Neuronal stem cell (in vitro differentiated cells): ENCODE data around the gene RILPL1.
"Not testable (repeated sequence)": the region's sequence is repeated elsewhere in the genome, so short reads cannot be mapped to it uniquely, and the experiment has no call there.

ENCODE experiments used
- DNase-seq: peaks from one replicate; pipeline ENCODE4 v3.0.0-alpha.2; 2013; ENCODE audit warnings: low spot score
- H2AFZ ChIP-seq: one replicate; pipeline ENCODE4 v1.6.1; 2013; ENCODE audit warnings: mild to moderate bottlenecking, low read length, inconsistent platforms
- H2AK5ac ChIP-seq: 2 replicates; pipeline ENCODE4 v1.6.1; 2013; ENCODE audit warnings: low read depth, mild to moderate bottlenecking, inconsistent platforms, low read length, moderate library complexity, mixed read lengths
- H2BK120ac ChIP-seq: 2 replicates; pipeline ENCODE4 v1.6.1; 2013; ENCODE audit warnings: low read depth, mild to moderate bottlenecking, inconsistent platforms, low read length, moderate library complexity, mixed read lengths
- H2BK12ac ChIP-seq: one replicate; pipeline ENCODE4 v1.6.1; 2013; ENCODE audit warnings: low read length, inconsistent platforms
- H2BK15ac ChIP-seq: 2 replicates; pipeline ENCODE4 v1.6.1; 2013; ENCODE audit warnings: mild to moderate bottlenecking, low read length, inconsistent platforms, mixed read lengths
- H2BK5ac ChIP-seq: one replicate; pipeline ENCODE4 v1.6.1; 2013; ENCODE audit warnings: inconsistent platforms, mild to moderate bottlenecking, low read length, moderate library complexity
- H3K14ac ChIP-seq: one replicate; pipeline ENCODE4 v1.6.1; 2013; ENCODE audit warnings: low read length, inconsistent platforms
- H3K18ac ChIP-seq: 2 replicates; pipeline ENCODE4 v1.6.1; 2013; ENCODE audit warnings: low read length, inconsistent platforms
- H3K23ac ChIP-seq: 2 replicates; pipeline ENCODE4 v1.6.1; 2013; ENCODE audit warnings: low read depth, mild to moderate bottlenecking, mixed read lengths, low read length, inconsistent platforms; ENCODE audit not compliant: poor library complexity
- H3K27ac ChIP-seq: replicated peaks from 3 replicates; pipeline ENCODE4 v1.5.1; 2013; ENCODE audit warnings: low read length, inconsistent platforms
- H3K27me3 ChIP-seq, 3 experiments: 2 replicates each; pipeline ENCODE4 v1.6.1; 2013; ENCODE audit warnings: low read length in 3 of 3, mild to moderate bottlenecking in 2 of 3, inconsistent platforms in 1 of 3, low read depth in 1 of 3, mixed read lengths in 1 of 3, moderate library complexity in 1 of 3; ENCODE audit not compliant: control insufficient read depth in 3 of 3, insufficient read depth in 3 of 3
- H3K36me3 ChIP-seq, 2 donors: replicated peaks in 1 of 2; 2 replicates each; pipeline ENCODE4 v1.6.1; 2013; ENCODE audit warnings: low read length in 2 of 2; ENCODE audit not compliant: control insufficient read depth in 2 of 2, insufficient read depth in 2 of 2
- H3K4ac ChIP-seq: 2 replicates; pipeline ENCODE4 v1.6.1; 2013; ENCODE audit warnings: inconsistent platforms, mild to moderate bottlenecking, low read length, moderate library complexity
- H3K4me1 ChIP-seq, 2 donors: 1 replicate in 1 of 2; 2 replicates in 1 of 2; pipeline ENCODE4 v1.6.1; 2013; ENCODE audit warnings: low read length in 2 of 2, low read depth in 1 of 2; ENCODE audit not compliant: control insufficient read depth in 2 of 2, insufficient read depth in 1 of 2
- H3K4me2 ChIP-seq: one replicate; pipeline ENCODE4 v1.6.1; 2013; ENCODE audit warnings: mild to moderate bottlenecking, low read length, inconsistent platforms; ENCODE audit not compliant: insufficient read depth, poor library complexity, severe bottlenecking
- H3K4me3 ChIP-seq, 2 donors: 2 replicates each; pipeline ENCODE4 v1.5.1; 2013; ENCODE audit warnings: low read length in 2 of 2, mild to moderate bottlenecking in 2 of 2, inconsistent platforms in 1 of 2, moderate library complexity in 1 of 2
- H3K79me1 ChIP-seq: one replicate; pipeline ENCODE4 v1.6.1; 2013; ENCODE audit warnings: low read depth, mild to moderate bottlenecking, inconsistent platforms, low read length, moderate library complexity
- H3K9ac ChIP-seq: one replicate; pipeline ENCODE4 v1.6.1; 2013; ENCODE audit warnings: mild to moderate bottlenecking, low read depth, low read length, inconsistent platforms; ENCODE audit not compliant: poor library complexity
- H3K9me3 ChIP-seq, 2 donors: replicated peaks in 1 of 2; 2 replicates each; pipeline versions ENCODE3 to v1.6.1; 2013; ENCODE audit warnings: low read length in 2 of 2, mild to moderate bottlenecking in 2 of 2, inconsistent platforms in 1 of 2, low read depth in 1 of 2, mixed read lengths in 1 of 2, moderate library complexity in 1 of 2; ENCODE audit not compliant: control insufficient read depth in 2 of 2, insufficient read depth in 1 of 2
- H4K8ac ChIP-seq: one replicate; pipeline ENCODE4 v1.6.1; 2013; ENCODE audit warnings: low read depth, mild to moderate bottlenecking, inconsistent platforms, low read length, moderate library complexity
- H4K91ac ChIP-seq: one replicate; pipeline ENCODE4 v1.6.1; 2013; ENCODE audit warnings: low read length, low read depth, mild to moderate bottlenecking, inconsistent platforms; ENCODE audit not compliant: poor library complexity
- WGBS, 2 donors: extraction: QIAGEN DNeasy Blood & Tissue Kit; methylation state at CpG; one replicate each; pipeline ENCODE4 v1.1.7; 2013; ENCODE audit warnings: missing lambda C conversion rate in 2 of 2, mixed read lengths in 1 of 2; ENCODE audit not compliant: insufficient read length in 2 of 2, insufficient replicate concordance in 1 of 2; ENCODE audit errors: extremely low coverage in 2 of 2; 5-methylcytosine and 5-hydroxymethylcytosine counted together

The RILPL1 gene

DNA sequence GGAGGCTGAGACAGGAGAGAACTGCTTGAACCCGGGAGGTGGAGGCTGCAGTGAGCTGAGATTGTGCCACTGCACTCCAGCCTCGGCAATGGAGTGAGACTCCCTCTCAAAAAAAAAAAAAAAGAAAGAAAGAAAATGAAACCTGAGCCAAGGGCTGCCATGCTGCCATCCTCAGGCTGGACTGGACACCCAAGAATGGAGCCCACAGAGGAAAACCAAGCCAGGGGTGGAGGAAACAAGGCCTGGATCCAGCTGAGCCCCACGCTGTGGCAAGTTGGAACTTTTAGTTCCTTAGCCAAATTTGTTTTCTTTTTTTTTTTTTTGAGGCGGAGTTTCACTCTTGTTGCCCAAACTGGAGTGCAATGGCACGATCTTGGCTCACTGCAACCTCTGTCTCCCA, 52.3 kb downstream of the RILPL1 start:
- not testable (repeated sequence) for H2BK15ac ChIP-seq, H3K14ac ChIP-seq, H3K4me1 ChIP-seq, H3K23ac ChIP-seq, H3K4ac ChIP-seq, H4K8ac ChIP-seq, H3K27me3 ChIP-seq, H3K4me3 ChIP-seq, H3K9ac ChIP-seq, DNase-seq, H2BK5ac ChIP-seq, H2BK120ac ChIP-seq, H3K27ac ChIP-seq, H3K4me2 ChIP-seq, H3K18ac ChIP-seq, H2AFZ ChIP-seq, H4K91ac ChIP-seq, H2AK5ac ChIP-seq, H3K79me1 ChIP-seq, H2BK12ac ChIP-seq, H3K9me3 ChIP-seq
- H3K36me3 ChIP-seq, result peaks cover 7 to 86% of the 10 kb centered on the region in 2 donors
- no CpG with 5 or more reads among the region's 5 CpGs for WGBS, 2 donors

DNA sequence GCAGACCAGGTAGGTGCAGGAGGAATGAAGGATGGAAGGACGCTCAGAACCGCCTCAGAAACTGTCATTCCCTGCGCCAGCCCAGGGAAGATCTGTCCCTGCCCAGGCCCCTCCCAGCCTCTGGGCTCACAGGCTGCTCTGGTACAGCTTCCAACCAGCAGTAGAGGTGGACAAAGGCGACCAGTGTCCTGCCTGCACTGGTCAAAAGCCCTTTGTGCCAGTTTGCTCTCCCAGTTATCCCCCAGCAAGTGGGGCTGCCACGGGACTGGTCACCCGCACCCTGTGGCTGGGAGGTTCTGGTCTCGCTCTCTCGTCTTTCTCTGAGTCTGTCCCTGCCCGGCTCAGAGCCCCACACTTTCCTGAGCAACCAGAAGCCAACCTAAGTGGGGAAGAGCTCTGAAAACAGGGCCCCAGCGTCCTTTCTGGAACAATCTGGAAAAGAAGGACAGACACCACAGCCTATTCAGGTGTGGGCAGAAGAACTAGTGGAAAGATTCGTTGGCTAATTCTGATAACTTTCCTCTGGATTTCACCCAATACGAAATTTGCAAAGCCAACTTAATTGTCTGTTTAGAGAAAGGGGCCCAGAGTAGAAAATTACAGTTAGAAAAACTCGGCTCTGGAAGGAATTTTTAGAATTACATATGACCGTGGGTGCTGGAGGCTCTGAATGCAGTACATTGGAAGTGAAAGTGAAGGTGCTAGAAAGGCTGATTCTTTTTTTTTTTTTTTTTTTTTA, 53.9 kb downstream of the RILPL1 start:
- no peak overlapping the region for H2BK15ac ChIP-seq
- no peak overlapping the region for H2BK120ac ChIP-seq

DNA sequence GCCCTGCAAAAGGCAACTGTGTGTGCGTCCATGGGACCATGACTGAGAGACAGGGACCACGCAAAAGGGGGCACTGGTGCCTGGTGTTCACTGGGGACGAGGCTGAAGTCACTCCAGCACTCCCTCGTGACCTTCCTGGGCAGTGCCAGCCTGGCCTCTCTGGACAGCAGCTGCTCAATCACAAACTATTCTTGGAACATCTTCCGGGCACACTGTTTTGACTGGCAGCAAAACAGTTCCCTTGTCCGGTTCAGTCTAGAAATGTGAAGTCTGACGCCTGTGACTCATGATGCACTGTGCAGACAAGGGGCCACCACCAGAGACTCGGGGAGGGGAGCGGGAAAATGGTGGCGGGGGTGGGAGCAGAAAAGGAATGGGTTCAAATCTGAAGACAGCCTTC, 54.8 kb downstream of the RILPL1 start:
- Histone ChIP-seq H2AFZ (no peak overlapping the region), H3K36me3 (peaks cover 9 to 79% of the 10 kb centered on the region in 2 donors), H2BK5ac (no peak overlapping the region), H3K27me3 (no peaks in the 10 kb centered on the region), H3K4me3 (no peak overlapping the region), H3K4me2 (no peak overlapping the region), H3K79me1 (peaks cover 3% of the 10 kb centered on the region), H3K9me3 (no peaks in the 10 kb centered on the region), H2AK5ac (no peak overlapping the region), H4K91ac (no peak overlapping the region), H3K9ac (no peak overlapping the region), H3K23ac (no peak overlapping the region), H3K4ac (no peak overlapping the region), H2BK12ac (no peak overlapping the region), H4K8ac (no peak overlapping the region), H2BK15ac (no peak overlapping the region), H3K14ac (no peak overlapping the region), H3K18ac (no peak overlapping the region), H2BK120ac (no peak overlapping the region), H3K27ac (no peak overlapping the region), H3K4me1 (no peaks in the 10 kb centered on the region)
- DNase-seq, result no peak
- no CpG with 5 or more reads among the region's 10 CpGs for WGBS, 2 donors

More for the DNA sequence above, 53.9 kb downstream of the RILPL1 start:
- Histone ChIP-seq H2AK5ac (no peak overlapping the region), H3K9me3 (no peaks in the 10 kb centered on the region), H3K4me1 (no peaks in the 10 kb centered on the region), H3K4me3 (no peak overlapping the region), H2AFZ (no peak overlapping the region), H4K8ac (no peak overlapping the region), H2BK5ac (no peak overlapping the region), H3K27ac (no peak overlapping the region), H3K36me3 (peaks cover 11 to 80% of the 10 kb centered on the region in 2 donors), H3K79me1 (peaks cover 3% of the 10 kb centered on the region), H3K9ac (no peak overlapping the region), H3K4me2 (no peak overlapping the region), H3K14ac (no peak overlapping the region), H3K23ac (no peak overlapping the region), H4K91ac (no peak overlapping the region), H3K4ac (no peak overlapping the region), H3K18ac (no peak overlapping the region), H3K27me3 (no peaks in the 10 kb centered on the region), H2BK12ac (no peak overlapping the region)
- WGBS, 2 donors, result no CpG with 5 or more reads among the region's 14 CpGs
- DNase-seq, result no peak

DNA sequence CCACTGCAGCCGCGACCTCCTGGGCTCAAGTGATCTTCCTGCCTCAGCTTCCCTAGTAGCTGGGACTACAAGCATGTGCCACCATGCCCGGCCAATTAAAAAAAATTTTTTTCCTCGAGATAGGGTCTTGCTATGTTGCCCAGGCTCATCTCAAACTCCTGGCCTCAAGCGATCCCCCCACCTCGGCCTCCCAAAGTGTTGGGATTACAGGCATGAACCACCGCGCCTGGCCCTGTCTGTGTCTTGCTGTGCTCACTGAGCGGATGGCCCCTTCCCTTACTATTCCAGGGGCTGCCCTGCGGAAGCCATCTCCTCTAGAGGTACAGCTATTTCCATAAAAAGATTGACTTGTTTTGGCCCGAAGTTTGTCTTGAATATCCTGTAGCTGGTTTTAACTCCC, 55.5 kb downstream of the RILPL1 start:
- H3K4me3 ChIP-seq, result no peak overlapping the region
- H3K4me2 ChIP-seq, result no peak overlapping the region
- no peak overlapping the region for H3K4ac ChIP-seq
- no peak overlapping the region for H3K18ac ChIP-seq
- H2BK15ac ChIP-seq, result no peak overlapping the region
- H3K36me3 ChIP-seq, result peaks cover 9 to 74% of the 10 kb centered on the region in 2 donors
- no peaks in the 10 kb centered on the region for H3K4me1 ChIP-seq
- H4K91ac ChIP-seq, result no peak overlapping the region
- H4K8ac ChIP-seq, result no peak overlapping the region
- H2AFZ ChIP-seq, result no peak overlapping the region
- H2BK5ac ChIP-seq, result no peak overlapping the region
- H2BK12ac ChIP-seq, result no peak overlapping the region
- H3K9ac ChIP-seq, result no peak overlapping the region
- H3K27me3 ChIP-seq, result no peaks in the 10 kb centered on the region
- no peak overlapping the region for H3K23ac ChIP-seq
- no CpG with 5 or more reads among the region's 11 CpGs for WGBS, 2 donors
- no peak overlapping the region for H2BK120ac ChIP-seq
- no peak overlapping the region for H2AK5ac ChIP-seq
- DNase-seq, result no peak
- H3K9me3 ChIP-seq, result no peaks in the 10 kb centered on the region
- peaks cover 3% of the 10 kb centered on the region for H3K79me1 ChIP-seq
- H3K27ac ChIP-seq, result no peak overlapping the region
- H3K14ac ChIP-seq, result no peak overlapping the region
